NCI-H1694 (cell line): ENCODE data around the gene ZCCHC14.

Experiments used
- DNase-seq: peaks from one replicate; lab custom pipeline; 2025; lab: John Stamatoyannopoulos, UW

ZCCHC14 gene

DNA sequence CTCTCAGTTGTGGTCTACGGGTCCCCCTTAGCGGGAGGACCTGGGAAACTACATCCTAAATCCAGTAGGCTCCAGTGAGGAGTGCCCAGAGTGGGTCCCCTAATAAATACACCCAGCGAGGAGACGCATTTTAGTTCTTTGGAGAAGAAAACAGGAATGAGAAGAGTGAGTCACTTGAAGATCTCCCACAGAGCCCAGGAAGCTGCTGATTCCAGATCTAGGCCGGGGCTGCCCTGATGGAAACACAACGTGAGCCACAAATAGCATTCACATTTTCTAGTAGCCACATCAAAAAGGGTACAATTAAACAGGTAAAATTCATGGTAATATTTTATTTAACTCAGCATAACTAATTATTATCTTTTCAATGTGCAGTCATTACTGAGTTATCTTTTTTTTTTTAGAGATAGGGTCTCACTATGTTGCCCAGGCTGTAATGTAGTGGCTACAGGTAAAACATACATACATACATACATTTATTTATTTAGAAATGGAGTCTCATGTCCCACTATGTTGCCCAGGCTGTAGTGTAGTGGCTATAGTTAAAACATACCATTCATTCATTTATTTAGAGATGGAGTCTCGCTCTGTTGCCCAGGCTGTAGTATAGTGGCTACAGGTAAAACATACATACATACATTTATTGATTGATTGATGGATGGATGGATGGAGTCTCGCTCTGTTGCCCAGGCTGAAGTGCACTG lies 130.8 kb downstream of the ZCCHC14 start:
- no peak for DNase-seq

DNA sequence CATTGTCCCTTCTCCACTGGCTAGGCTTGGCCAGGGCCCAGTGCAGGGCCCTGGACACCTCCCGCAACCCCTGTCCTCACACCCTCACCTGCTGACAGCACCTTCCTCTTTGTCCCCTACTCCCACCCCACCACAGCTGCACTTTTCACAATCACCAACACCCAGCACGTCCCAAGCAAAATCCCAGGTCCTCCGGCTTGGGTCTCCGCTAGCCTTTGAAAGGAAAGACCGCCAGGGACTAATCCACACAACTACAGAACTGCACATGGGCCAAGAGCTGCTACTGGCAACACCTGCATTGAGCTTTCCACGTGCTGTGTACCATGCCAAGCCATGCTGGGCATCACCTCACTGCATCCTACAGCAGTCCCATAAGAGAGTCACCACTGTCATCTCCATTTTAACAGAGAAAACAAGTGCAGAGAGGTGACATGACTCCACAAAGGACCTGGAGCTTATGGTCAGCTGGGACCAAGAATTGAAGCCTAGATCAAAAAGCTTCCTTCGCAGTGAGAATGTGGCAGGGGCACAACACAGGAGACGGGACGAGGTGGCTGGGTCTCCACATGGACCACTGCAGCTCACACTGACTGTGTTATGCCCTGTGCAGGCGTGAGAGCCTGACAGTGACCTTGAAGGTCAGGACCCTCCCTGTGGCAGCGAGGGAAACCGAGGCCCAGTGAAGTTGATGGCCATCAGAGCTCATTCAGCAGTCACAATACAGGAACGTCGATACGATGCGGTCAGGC lies 131.8 kb downstream of the ZCCHC14 start:
- DNase-seq = no peak

DNA sequence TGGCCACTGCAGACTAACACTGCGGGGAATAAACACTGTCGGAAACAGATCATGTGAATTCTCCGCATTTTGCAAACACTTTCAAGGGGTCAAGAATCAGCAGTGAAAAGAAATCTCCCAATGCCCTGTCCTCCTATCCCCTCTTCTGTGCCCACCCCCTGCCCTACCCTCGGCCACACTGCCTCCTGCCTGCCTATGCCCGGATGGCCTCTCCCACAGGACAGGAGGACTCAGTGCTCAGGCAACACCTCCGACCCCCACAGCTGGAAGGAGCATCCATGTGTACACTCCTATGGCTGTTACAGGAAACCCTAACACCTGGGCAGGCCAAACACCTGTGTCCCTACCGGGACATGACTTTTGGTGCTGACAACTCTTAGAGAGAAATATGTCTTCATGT lies 133.7 kb downstream of the ZCCHC14 start:
- DNase-seq = no peak

DNA sequence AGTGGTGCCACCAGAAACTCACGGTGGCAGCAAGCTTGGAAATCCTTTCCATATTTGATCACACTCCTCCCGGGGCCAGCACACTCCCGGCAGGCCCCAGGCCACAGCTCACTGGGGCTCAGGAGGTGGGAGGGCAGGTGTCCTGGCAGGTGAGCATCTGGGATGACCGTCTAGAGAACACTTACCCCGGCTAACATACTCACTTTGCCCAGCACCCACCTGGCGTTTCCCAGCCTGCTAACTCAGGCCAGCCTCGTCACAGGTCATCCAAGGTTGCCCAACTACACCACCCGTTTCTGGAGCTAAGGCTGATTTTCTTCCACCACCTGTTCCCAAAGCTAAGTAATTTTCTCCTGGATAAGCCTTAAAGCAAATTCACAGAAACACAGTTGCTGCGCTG lies 134.1 kb downstream of the ZCCHC14 start:
- no peak for DNase-seq

DNA sequence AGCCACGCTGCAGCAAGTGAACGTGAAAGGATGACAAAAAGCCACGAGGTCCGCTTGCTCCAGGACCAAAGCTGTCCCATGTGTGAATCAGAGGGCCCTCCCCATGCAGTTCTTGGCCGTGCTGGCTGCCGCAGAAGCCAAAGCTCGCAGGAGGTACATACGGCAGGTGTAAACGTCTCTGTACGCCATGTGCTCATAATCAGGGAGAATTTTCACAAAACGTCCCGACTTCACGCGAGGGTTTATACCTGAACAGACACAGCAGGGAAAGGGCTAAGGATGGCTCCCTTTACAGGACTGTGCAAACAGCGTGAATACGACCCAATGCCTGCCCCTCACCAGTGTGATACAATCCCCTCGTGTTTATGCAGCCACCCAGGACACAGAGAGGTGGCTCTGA lies 134.6 kb downstream of the ZCCHC14 start:
- no peak for DNase-seq

DNA sequence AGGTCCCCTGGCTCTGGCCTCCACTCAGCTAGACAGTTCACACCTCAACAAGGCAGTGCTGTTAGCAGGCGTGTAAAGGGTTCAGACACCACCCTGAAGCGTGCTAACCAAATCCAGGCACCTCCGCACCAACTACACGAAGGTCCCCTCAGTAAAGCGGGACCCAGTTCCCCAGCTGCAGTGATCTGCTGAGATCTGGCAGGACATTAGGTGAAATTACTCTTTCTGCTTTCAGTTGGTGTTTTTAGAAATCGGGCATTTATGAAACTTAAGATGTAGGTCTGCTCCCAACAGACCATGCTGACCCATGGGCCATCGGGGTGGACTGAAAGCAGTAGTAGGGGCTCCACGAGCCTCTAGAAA lies 136.4 kb downstream of the ZCCHC14 start:
- no peak for DNase-seq
